K562 (cell line): ENCODE measurements around the gene ABCA7. TPM values are rescaled to one million over a fixed set of nuclear protein-coding genes. Genes with fewer than 3 reads are reported as not detected.
A peak's percentile ranks its signal among the peaks of the same experiment; 100 is the strongest.

ENCODE experiments used
- DDX20 ChIP-seq: fragments of 450-650 bp; IDR thresholded peaks from 2 replicates; pipeline ENCODE4 v1.6.1; 2016; ENCODE audit warnings: missing genetic modification characterization, low read depth, mild to moderate bottlenecking, missing compliant biosample characterization, moderate library complexity
- EP400 ChIP-seq: fragments of 450-650 bp; IDR thresholded peaks from 2 replicates; pipeline ENCODE4 v1.6.1; 2017; ENCODE audit warnings: antibody characterized with exemption, mild to moderate bottlenecking, moderate library complexity
- FOXJ3 ChIP-seq: sonication (generic); formaldehyde crosslinking; IDR thresholded peaks from 2 replicates; pipeline ENCODE4 v1.4.0; 2020; ENCODE audit warnings: mild to moderate bottlenecking, missing genetic modification reagents
- GTF2E2 ChIP-seq: fragments of 200-800 bp; sonication (Bioruptor generic); IDR thresholded peaks from 2 replicates; pipeline ENCODE4 v1.6.1; 2016; ENCODE audit warnings: missing genetic modification characterization, missing compliant biosample characterization
- HCFC1 ChIP-seq: IDR thresholded peaks from 2 replicates; pipeline ENCODE4 v1.6.1; 2012; ENCODE audit warnings: low read depth, low read length, improper control_type of control experiment
- HMGN3 ChIP-seq: IDR thresholded peaks from 2 replicates; pipeline ENCODE4 v1.6.1; 2011; ENCODE audit warnings: borderline replicate concordance, low read depth, mild to moderate bottlenecking, mixed read lengths, low read length; ENCODE audit not compliant: insufficient read length; ENCODE audit errors: extremely low read depth
- JUNB ChIP-seq: fragments of 450-650 bp; formaldehyde crosslinking; conservative IDR thresholded peaks from 2 replicates; pipeline ENCODE4 v1.4.0; 2020; ENCODE audit warnings: mild to moderate bottlenecking
- MYC ChIP-seq, 2 experiments: fragments of 250-450 bp in 1 of 2; sonication (Bioruptor Pico) in 1 of 2; IDR thresholded peaks; 2 replicates each; pipeline versions ENCODE4 v1.5.1 to v1.6.1; 2012 to 2021; ENCODE audit warnings: low read depth in 2 of 2, borderline replicate concordance in 1 of 2, improper control_type of control experiment in 1 of 2, low read length in 1 of 2, mild to moderate bottlenecking in 1 of 2, moderate library complexity in 1 of 2
- NEUROD1 ChIP-seq: fragments of 150-350 bp; IDR thresholded peaks from 2 replicates; pipeline ENCODE4 v1.6.1; 2014; ENCODE audit warnings: borderline replicate concordance, low read length, low read depth; ENCODE audit not compliant: partially characterized antibody
- NRF1 ChIP-seq, 2 experiments: fragments of 450-650 bp; IDR thresholded peaks in 1 of 2; conservative IDR thresholded peaks in 1 of 2; 2 replicates each; pipeline ENCODE4 v1.6.1; 2014; ENCODE audit warnings: mild to moderate bottlenecking in 2 of 2
- PML ChIP-seq: IDR thresholded peaks from 2 replicates; pipeline ENCODE4 v1.6.1; 2012; ENCODE audit warnings: low read length, inconsistent platforms
- POLR2G ChIP-seq: fragments of 200-400 bp; formaldehyde crosslinking; IDR thresholded peaks from 2 replicates; pipeline ENCODE4 v1.6.1; 2017; ENCODE audit warnings: low read depth, mild to moderate bottlenecking, antibody characterized with exemption, low read length, moderate library complexity
- TAF15 ChIP-seq: fragments of 200-400 bp; formaldehyde crosslinking; IDR thresholded peaks from 2 replicates; pipeline ENCODE4 v1.6.1; 2017; ENCODE audit warnings: mild to moderate bottlenecking, low read depth, low read length, moderate library complexity
- THAP7 ChIP-seq: fragments of 250-450 bp; sonication (Bioruptor Pico); IDR thresholded peaks from 2 replicates; pipeline ENCODE4 v1.5.0; 2021
- TOE1 ChIP-seq, 2 experiments: fragments of 450-650 bp in 1 of 2; sonication (generic) in 1 of 2; formaldehyde crosslinking in 1 of 2; IDR thresholded peaks; 2 replicates each; pipeline versions ENCODE4 v1.7.1 to v1.8.0; 2016 to 2022; ENCODE audit warnings: borderline replicate concordance in 2 of 2, mild to moderate bottlenecking in 2 of 2, antibody characterized with exemption in 1 of 2, inconsistent platforms in 1 of 2, low read depth in 1 of 2, missing genetic modification reagents in 1 of 2, moderate library complexity in 1 of 2
- ZNF134 ChIP-seq: fragments of 250-450 bp; sonication (Bioruptor Pico); conservative IDR thresholded peaks from 2 replicates; pipeline ENCODE4 v1.4.0; 2020
- polyA plus RNA-seq, 8 experiments: library from polyadenylated mRNA; depleted of rRNA in 4 of 8; stranded (reverse) in 5 of 8; unstranded in 3 of 8; fragments of >200 nt; fragmentation: Nextera tagmentation in 2 of 8; fragmentation: Illumina TruSeq in 1 of 8; extraction: Ambion mirVana in 2 of 8; extraction: Trizol in 1 of 8; gene quantifications; 2 replicates each; pipeline versions ENCODE4 v1.2.1 to v1.2.3, GENCODE V29; 2011 to 2014; ENCODE audit warnings: inconsistent platforms in 1 of 8, missing spikeins in 1 of 8
- total RNA-seq, 7 experiments: library from RNA; depleted of rRNA in 6 of 7; stranded (reverse); fragments of >200 nt in 6 of 7; fragmentation: Illumina TruSeq in 2 of 7; extraction: Trizol in 2 of 7; gene quantifications; 2 replicates each; pipeline versions ENCODE4 v1.2.1 to v1.2.3, GENCODE V29; 2011 to 2021; ENCODE audit warnings: low replicate concordance in 1 of 7
- TF ChIP-seq, protein P1 (sequence below), 2 experiments: fragments of 450-650 bp in 1 of 2; sonication (generic) in 1 of 2; formaldehyde crosslinking in 1 of 2; IDR thresholded peaks; 2 replicates each; pipeline versions ENCODE4 v1.7.1 to v1.9.0; 2016 to 2022; ENCODE audit warnings: inconsistent platforms in 1 of 2, mild to moderate bottlenecking in 1 of 2, missing genetic modification reagents in 1 of 2

Gene ABCA7
- total and polyA plus RNA-seq, 9 of the 15 experiments (the other 6 are each of a cell fraction or from before 2014, with no cell fraction given), result 2.3 to 96.1 (median 31.2) TPM

DNA sequence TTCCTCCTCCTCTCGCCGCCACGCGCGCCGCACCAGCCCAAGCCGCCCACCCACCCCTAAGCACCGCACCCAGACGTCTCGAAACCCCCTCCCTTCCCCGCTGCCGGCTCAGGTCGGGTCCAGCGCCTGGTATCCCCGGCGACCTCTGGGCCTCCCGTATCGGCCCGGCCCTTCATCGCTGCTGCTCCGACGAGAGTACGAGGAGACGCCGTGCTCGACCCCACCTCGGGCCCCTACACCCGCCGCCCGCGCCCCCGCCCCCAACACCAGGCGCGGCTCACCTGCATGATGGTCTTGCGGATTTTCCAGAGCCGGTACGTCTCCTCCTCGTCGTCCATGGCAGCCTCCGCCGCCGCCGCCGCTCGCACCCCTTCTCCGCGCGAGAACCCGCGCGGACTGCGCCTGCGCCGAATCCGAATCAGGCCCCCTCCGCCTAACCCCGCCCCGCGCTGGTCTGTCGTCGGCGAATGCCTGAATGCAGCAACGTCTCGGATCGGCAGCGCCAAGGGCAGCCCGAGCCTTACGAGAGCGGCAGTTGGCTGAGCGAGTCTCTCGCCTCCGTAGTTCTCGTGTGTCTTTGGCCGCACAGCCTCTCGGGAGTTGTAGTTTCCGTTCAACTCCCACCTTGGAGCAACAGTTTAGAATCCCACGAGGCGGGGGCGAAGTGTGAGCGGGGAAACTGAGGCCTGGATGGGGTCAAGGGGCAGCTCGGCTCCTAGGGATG lies 55.2 kb downstream of the ABCA7 start, which contains the start of gene POLR2E (continued):
- TF ChIP-seq NRF1 (conservative IDR thresholded peaks at IDR 0.05 in 1 of 2, IDR thresholded peaks at IDR 0.05 in 1 of 2) (peak; percentile 90 to 92), FOXJ3 (CRISPR knock-in tag) (no peak), EP400 (peak; percentile 62; the same call in 1 of the 2 replicates), TAF15 (no peak), JUNB (CRISPR knock-in tag) (no peak), TOE1 (IDR thresholded peaks at IDR 0.05; ENCODE audit: borderline replicate concordance) (peak; percentile 58; the same call in 1 of the 2 replicates), TOE1 (CRISPR knock-in tag; IDR thresholded peaks at IDR 0.05; ENCODE audit: borderline replicate concordance, low read depth) (no peak), POLR2G (peak; percentile 86), HCFC1 (peak; percentile 98), HMGN3 (peak; percentile 54), NEUROD1 (peak; percentile 91), ZNF134 (CRISPR knock-in tag) (no peak), PML (peak; percentile 37; the same call in 1 of the 2 replicates), GTF2E2 (tag) (no peak), DDX20 (tag) (no peak), MYC (IDR thresholded peaks at IDR 0.05; ENCODE audit: low read depth, low read length) (peak; percentile 54), MYC (CRISPR knock-in tag; IDR thresholded peaks at IDR 0.05; ENCODE audit: borderline replicate concordance, low read depth) (no peak), THAP7 (CRISPR knock-in tag) (no peak)
- TF ChIP-seq, protein P1, sequence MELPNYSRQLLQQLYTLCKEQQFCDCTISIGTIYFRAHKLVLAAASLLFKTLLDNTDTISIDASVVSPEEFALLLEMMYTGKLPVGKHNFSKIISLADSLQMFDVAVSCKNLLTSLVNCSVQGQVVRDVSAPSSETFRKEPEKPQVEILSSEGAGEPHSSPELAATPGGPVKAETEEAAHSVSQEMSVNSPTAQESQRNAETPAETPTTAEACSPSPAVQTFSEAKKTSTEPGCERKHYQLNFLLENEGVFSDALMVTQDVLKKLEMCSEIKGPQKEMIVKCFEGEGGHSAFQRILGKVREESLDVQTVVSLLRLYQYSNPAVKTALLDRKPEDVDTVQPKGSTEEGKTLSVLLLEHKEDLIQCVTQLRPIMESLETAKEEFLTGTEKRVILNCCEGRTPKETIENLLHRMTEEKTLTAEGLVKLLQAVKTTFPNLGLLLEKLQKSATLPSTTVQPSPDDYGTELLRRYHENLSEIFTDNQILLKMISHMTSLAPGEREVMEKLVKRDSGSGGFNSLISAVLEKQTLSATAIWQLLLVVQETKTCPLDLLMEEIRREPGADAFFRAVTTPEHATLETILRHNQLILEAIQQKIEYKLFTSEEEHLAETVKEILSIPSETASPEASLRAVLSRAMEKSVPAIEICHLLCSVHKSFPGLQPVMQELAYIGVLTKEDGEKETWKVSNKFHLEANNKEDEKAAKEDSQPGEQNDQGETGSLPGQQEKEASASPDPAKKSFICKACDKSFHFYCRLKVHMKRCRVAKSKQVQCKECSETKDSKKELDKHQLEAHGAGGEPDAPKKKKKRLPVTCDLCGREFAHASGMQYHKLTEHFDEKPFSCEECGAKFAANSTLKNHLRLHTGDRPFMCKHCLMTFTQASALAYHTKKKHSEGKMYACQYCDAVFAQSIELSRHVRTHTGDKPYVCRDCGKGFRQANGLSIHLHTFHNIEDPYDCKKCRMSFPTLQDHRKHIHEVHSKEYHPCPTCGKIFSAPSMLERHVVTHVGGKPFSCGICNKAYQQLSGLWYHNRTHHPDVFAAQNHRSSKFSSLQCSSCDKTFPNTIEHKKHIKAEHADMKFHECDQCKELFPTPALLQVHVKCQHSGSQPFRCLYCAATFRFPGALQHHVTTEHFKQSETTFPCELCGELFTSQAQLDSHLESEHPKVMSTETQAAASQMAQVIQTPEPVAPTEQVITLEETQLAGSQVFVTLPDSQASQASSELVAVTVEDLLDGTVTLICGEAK (IDR thresholded peaks at IDR 0.05), result 0 out of 2 replicates have a peak, but pooled peaks have one; percentile 35
- TF ChIP-seq, protein P1 (CRISPR knock-in tag; IDR thresholded peaks at IDR 0.05), result no peak
